Peyer's patch (tissue), 4 donors: ENCODE results near the gene SNX10.

Experiments used
- CTCF ChIP-seq, 6 experiments: fragments of 450-650 bp in 4 of 6; fragments of 200-600 bp in 2 of 6; sonication (generic) in 1 of 6; IDR thresholded peaks; one replicate each; pipeline ENCODE4 v1.5.1; 2017 to 2019; ENCODE audit warnings: antibody characterized with exemption in 6 of 6, mild to moderate bottlenecking in 3 of 6, moderate library complexity in 1 of 6
- POLR2A ChIP-seq, 2 donors: fragments of 450-650 bp; IDR thresholded peaks; one replicate each; pipeline ENCODE4 v1.5.1; 2017; ENCODE audit warnings: antibody characterized with exemption in 2 of 2, mild to moderate bottlenecking in 2 of 2, moderate library complexity in 2 of 2

GRCh38 chr7:26397796-26398426 lies 106.2 kb downstream of the SNX10 start:
- no peak for TF ChIP-seq CTCF (IDR thresholded peaks at IDR 0.05)
- TF ChIP-seq POLR2A (IDR thresholded peaks at IDR 0.05) = no peak
